AG09309 (cell line): Measurements from ENCODE around the gene ABCA3.

Experiments used
- DNase-seq: peaks from one replicate; pipeline ENCODE4 v3.0.0-alpha.2; 2010; ENCODE audit warnings: low read depth
- H3K4me3 ChIP-seq: 2 replicates; pipeline ENCODE4 v1.5.1; 2011; ENCODE audit warnings: mild to moderate bottlenecking, low read depth, low read length, moderate library complexity; ENCODE audit not compliant: control insufficient read depth
- TF ChIP-seq, protein P1 (sequence below): IDR thresholded peaks from 2 replicates; pipeline ENCODE4 v1.5.1; 2011; ENCODE audit warnings: mild to moderate bottlenecking, low read depth, low read length, inconsistent platforms; ENCODE audit not compliant: insufficient read depth, control insufficient read depth; ENCODE audit errors: missing control alignments

The ABCA3 gene

DNA sequence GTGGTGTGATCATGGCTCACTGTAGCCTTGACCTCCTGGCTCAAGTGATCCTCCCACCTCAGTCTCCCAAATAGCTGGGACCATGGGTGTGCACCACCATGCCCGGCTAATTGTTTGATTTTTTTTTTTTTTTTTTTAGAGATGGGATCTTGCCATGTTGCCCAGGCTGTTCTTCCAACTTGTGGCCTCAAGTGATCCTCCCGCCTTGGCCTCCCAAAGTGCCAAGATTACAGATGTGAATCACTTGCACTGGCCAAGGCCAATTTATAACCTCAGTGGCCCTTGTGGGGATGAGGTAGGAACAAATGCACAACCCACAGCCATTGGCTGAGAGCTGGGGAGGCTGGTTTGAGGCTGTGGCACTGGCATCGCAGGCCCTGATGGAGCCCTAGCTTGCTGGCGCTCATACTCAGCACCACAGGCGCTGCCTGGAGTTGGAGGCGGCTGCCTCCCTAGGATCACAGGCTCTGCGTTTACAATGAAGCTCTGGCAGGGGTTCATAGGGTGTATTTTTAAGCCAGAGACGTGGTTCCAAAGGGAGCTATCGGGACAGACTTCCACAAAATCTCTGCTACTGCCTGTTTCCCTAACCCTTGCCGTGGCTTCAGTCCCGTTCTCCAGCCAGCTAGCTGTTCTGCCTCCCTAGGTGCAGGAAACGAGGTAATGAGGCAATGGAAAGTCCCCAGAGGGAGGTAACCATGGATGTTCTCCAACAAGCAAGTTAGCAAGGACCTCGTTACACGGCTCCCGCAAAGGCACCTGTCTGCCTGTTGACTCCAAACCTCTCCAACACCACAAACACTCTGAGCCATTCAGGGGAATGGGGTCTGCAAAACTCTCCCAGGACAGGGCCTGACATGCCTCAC is 2.9 kb downstream of the ABCA3 start:
- TF ChIP-seq, protein P1, sequence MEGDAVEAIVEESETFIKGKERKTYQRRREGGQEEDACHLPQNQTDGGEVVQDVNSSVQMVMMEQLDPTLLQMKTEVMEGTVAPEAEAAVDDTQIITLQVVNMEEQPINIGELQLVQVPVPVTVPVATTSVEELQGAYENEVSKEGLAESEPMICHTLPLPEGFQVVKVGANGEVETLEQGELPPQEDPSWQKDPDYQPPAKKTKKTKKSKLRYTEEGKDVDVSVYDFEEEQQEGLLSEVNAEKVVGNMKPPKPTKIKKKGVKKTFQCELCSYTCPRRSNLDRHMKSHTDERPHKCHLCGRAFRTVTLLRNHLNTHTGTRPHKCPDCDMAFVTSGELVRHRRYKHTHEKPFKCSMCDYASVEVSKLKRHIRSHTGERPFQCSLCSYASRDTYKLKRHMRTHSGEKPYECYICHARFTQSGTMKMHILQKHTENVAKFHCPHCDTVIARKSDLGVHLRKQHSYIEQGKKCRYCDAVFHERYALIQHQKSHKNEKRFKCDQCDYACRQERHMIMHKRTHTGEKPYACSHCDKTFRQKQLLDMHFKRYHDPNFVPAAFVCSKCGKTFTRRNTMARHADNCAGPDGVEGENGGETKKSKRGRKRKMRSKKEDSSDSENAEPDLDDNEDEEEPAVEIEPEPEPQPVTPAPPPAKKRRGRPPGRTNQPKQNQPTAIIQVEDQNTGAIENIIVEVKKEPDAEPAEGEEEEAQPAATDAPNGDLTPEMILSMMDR: no peak
- DNase-seq: no peak
- H3K4me3 ChIP-seq: no peak overlapping the region

DNA sequence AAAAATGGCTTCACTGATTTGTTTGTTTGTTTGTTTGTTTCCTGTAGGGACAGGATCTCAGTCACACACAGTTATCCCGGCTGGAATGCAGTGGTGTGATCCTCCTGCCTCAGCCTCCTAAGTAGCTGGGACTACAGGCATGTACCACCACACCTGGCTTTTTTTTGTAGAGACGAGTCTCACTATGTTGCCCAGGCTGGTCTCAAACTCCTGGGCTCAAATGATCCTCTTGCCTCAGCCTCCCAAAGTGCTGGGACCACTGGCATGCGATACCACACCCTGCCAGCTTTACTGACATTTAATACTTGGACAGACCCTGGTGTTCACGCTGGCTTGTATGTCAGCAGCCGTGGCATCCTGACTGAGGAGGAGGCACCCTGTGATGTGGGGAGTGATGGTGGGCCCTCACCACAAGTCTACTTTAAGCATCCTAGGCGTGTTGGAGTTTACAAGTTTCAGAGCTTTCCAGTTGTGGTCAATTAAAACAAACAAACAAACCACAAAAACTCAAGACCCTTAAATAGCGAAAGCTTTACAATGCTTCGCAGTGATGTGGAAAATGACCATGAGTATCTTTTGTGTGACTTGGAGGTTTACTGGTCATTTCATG is 5.1 kb downstream of the ABCA3 start:
- DNase-seq: no peak
- H3K4me3 ChIP-seq: no peak overlapping the region
- TF ChIP-seq, protein P1: no peak

DNA sequence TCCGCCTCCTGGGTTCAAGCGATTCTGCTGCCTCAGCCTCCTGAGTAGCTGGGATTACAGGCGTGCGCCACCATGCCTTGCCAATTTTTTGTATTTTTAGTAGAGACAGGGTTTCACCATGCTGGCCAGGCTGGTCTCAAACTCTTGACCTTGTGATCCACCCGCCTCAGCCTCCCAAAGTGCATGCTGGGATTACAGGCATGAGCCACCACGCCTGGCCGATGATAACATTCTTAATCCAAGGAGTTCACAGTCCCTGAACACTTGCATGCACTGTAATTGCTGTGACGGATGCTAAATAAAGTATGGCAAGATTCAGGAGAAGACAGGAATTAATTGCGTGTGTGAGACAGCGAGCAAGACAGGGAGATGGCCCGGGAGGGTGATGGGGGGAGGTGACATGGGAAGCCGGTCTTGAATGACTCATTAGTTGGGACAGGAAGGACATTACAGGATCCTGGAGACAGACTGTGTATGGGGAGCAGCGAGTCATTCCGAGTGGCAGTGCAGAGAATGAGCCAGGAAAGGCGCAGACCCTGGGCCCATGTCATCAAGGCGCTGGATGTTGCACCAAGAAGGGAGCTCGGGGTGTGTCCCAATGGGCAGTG is 6.7 kb downstream of the ABCA3 start:
- TF ChIP-seq, protein P1: no peak
- DNase-seq: no peak
- H3K4me3 ChIP-seq: no peak overlapping the region

DNA sequence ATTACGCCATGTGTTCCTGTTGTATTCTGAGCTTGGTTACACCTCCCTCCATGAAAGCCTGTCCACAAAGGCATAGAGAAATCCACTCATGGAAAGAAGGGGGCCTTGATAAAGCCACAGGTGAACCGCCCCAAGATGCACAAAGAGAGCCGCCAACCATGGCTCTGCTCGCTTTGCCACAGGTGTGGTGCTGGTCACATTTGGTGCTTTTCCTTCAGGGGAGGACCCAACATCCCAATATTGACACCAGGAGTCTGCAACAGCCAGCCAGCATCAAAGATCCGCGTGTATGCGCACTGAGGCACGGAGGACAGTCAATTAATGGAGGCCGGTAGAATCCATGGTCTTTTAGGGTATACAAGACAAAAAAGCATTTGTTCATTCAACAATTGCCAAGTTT is 7.3 kb downstream of the ABCA3 start:
- H3K4me3 ChIP-seq: no peak overlapping the region
- no peak for DNase-seq
- TF ChIP-seq, protein P1: no peak

DNA sequence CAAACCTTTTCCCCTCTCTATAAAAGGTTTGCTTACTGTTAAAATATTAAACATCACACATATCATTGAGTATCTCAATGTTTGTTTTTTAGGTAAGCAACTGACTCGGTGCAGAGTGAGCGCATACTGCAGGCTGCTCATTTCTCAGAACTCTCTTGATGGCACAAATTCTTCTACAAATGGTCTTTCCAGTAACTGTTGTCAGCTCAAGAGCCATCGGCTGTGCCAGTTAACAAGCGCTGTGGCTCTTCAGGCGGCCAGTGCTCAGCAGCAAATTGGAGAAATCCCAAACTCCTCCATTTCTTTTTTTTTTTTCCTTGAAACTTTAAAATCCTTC is 8.6 kb downstream of the ABCA3 start:
- TF ChIP-seq, protein P1: no peak
- H3K4me3 ChIP-seq: no peak overlapping the region
- DNase-seq: no peak

DNA sequence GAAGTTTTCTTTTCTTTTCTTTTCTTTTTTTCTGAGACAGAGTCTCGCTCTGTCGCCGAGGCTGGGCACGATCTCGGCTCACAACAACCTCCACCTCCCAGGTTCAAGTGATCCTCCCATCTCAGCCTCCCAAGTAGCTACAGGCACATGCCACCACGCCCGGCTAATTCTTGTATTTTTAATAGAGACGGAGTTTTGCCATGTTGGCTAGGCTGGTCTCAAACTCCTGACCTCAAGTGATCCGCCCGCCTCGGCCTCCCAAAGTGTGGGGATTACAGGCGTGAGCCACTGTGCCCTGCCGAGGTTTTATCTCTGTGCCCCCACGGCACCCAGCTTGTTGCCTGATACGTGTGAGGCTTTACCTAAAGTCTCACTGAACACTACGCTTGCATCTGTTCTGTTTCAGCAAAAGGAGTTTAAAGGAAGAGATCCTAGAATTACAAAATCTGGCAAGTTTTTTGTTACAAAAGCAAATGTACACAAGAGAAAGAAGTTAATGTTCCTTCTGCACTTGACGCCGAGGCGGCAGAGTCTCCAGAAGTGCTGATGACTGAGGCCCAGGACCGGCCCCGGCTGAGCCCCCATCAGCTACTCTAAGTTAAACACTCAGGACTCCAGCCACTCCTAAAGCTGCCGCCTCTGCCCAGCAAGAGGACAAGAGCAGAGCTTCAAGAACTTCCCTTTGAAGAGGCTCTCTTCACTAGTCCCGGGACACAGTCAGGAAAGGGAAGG is 9.2 kb downstream of the ABCA3 start:
- TF ChIP-seq, protein P1: no peak
- no peak overlapping the region for H3K4me3 ChIP-seq
- DNase-seq: no peak
